ENCODE data around the gene MAP4K3.

- no peak for TF ChIP-seq CTCF (IDR thresholded peaks at IDR 0.05; ENCODE audit: insufficient read depth, low read length)
- no peak for TF ChIP-seq REST (IDR thresholded peaks at IDR 0.05; ENCODE audit: insufficient replicate concordance, low read depth)
These were observed 155.7 kb downstream of the MAP4K3 start for GRCh38 chr2:39281391-39281790.

Data from HL-60 (cell line).